Loucy (cell line): ENCODE results near the gene KIAA0232.

Experiments used
- EZH2phosphoT487 ChIP-seq: fragments of 200-600 bp; IDR thresholded peaks from 2 replicates; pipeline ENCODE4 v1.6.1; 2018; ENCODE audit warnings: antibody characterized with exemption, mild to moderate bottlenecking, moderate library complexity, borderline replicate concordance
- TF ChIP-seq, protein P1 (sequence below): fragments of 200-600 bp; sonication (generic); conservative IDR thresholded peaks from 2 replicates; pipeline ENCODE4 v1.5.1; 2014; ENCODE audit warnings: mild to moderate bottlenecking, antibody characterized with exemption, low read length

GRCh38 chr4:6781113-6781512 is 1.4 kb upstream of the KIAA0232 start:
- TF ChIP-seq, protein P1, sequence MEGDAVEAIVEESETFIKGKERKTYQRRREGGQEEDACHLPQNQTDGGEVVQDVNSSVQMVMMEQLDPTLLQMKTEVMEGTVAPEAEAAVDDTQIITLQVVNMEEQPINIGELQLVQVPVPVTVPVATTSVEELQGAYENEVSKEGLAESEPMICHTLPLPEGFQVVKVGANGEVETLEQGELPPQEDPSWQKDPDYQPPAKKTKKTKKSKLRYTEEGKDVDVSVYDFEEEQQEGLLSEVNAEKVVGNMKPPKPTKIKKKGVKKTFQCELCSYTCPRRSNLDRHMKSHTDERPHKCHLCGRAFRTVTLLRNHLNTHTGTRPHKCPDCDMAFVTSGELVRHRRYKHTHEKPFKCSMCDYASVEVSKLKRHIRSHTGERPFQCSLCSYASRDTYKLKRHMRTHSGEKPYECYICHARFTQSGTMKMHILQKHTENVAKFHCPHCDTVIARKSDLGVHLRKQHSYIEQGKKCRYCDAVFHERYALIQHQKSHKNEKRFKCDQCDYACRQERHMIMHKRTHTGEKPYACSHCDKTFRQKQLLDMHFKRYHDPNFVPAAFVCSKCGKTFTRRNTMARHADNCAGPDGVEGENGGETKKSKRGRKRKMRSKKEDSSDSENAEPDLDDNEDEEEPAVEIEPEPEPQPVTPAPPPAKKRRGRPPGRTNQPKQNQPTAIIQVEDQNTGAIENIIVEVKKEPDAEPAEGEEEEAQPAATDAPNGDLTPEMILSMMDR: no peak
- no peak for TF ChIP-seq EZH2phosphoT487
